Adrenal gland (tissue), 12 donors: ENCODE data around the gene SLC5A5. TPM values are rescaled to one million over a fixed set of nuclear protein-coding genes. Genes with fewer than 3 reads are reported as not detected.

Experiments used
- DNase-seq, 7 donors: peaks; one replicate each; pipeline ENCODE4 v3.0.0-alpha.2; 2019 to 2020
- H3K27ac ChIP-seq, 5 donors: fragments of 200-600 bp; sonication (generic) in 4 of 5; 1 replicate in 3 of 5; 2 replicates in 2 of 5; pipeline versions ENCODE4 v1.5.1 to v1.8.0; 2016 to 2020; ENCODE audit warnings: mild to moderate bottlenecking in 1 of 5
- H3K27me3 ChIP-seq: fragments of 200-600 bp; 2 replicates; pipeline ENCODE4 v1.8.0; 2021
- H3K36me3 ChIP-seq, 2 donors: fragments of 200-600 bp; replicated peaks in 1 of 2; 1 replicate in 1 of 2; 2 replicates in 1 of 2; pipeline versions ENCODE4 v1.5.1 to v1.8.0; 2018 to 2022
- H3K4me1 ChIP-seq, 2 donors: fragments of 200-600 bp; replicated peaks in 1 of 2; 1 replicate in 1 of 2; 2 replicates in 1 of 2; pipeline versions ENCODE4 v1.5.1 to v1.8.0; 2018 to 2021
- H3K4me3 ChIP-seq, 4 donors: fragments of 200-600 bp; sonication (generic) in 3 of 4; one replicate each; pipeline ENCODE4 v1.5.1; 2016 to 2018
- H3K9me3 ChIP-seq, 3 donors: fragments of 200-600 bp; sonication (generic) in 1 of 3; replicated peaks in 1 of 3; 1 replicate in 2 of 3; 2 replicates in 1 of 3; pipeline versions ENCODE4 v1.5.1 to v1.8.0; 2016 to 2021
- CTCF ChIP-seq, 6 experiments: fragments of 450-650 bp in 4 of 6; fragments of 200-600 bp in 2 of 6; sonication (generic) in 1 of 6; IDR thresholded peaks; 1 replicate in 5 of 6; 2 replicates in 1 of 6; pipeline versions ENCODE4 v1.5.1 to v1.8.0; 2016 to 2021; ENCODE audit warnings: antibody characterized with exemption in 6 of 6, mild to moderate bottlenecking in 2 of 6, moderate library complexity in 1 of 6
- POLR2A ChIP-seq, 2 donors: fragments of 450-650 bp; IDR thresholded peaks; one replicate each; pipeline ENCODE4 v1.6.1; 2017; ENCODE audit warnings: antibody characterized with exemption in 2 of 2, mild to moderate bottlenecking in 2 of 2, moderate library complexity in 1 of 2
- WGBS, 4 donors: extraction: QIAGEN DNeasy Blood & Tissue Kit in 2 of 4; methylation state at CpG; one replicate each; pipeline versions ENCODE4 v1.1.5 to v1.1.7; 2013 to 2017; 5-methylcytosine and 5-hydroxymethylcytosine counted together
- intact Hi-C, 2 donors: fragments of 100-400 bp; cut with DNase I; formaldehyde crosslinking; loops; one replicate each; pipeline versions ENCODE4 v1.14.1 to v1.15.0; 2022 to 2023
- polyA plus RNA-seq, 3 donors: library from polyadenylated mRNA; stranded (reverse); fragments of 200-250 nt in 2 of 3; fragments of 350-450 nt in 1 of 3; fragmentation: Illumina TruSeq in 1 of 3; extraction: RNeasy Lipid Tissue Mini Kit (QIAGEN cat#74804) in 1 of 3; gene quantifications; one replicate each; pipeline ENCODE4 v1.2.3, GENCODE V29; 2013 to 2014
- total RNA-seq, 9 donors: library from RNA; depleted of rRNA in 4 of 9; stranded (reverse); fragments of >200 nt in 4 of 9; fragments of 120-200 nt in 1 of 9; fragmentation: NEBNext Ultra II Directional in 1 of 9; extraction: Animal tissue kit (Norgen Biotek cat#: 25700) in 1 of 9; gene quantifications; one replicate each; pipeline versions ENCODE4 v1.1.0 to v1.2.4, GENCODE V29; 2013 to 2023
- donor health status: healthy with polysubstance abuse.
- donor health status: Bipolar disorder and iron deficiency.
- donor health status: DM: yes; HTN: yes; CAD: no.
- donor health status: DM: no; HTN: no; CAD: no.
- donor health status: DM: no; HTN: no; CAD: no.
- donor health status: DM: yes; HTN: yes; CAD: no.

The SLC5A5 gene
- total and polyA plus RNA-seq, 12 donors: 0.03 TPM; not detected in 11

GRCh38 chr19:17840019-17840418, 31.7 kb upstream of the SLC5A5 start:
- no peak overlapping the region for H3K27ac ChIP-seq
- no peak for DNase-seq
- peaks cover 0 to 8% of the 10 kb centered on the region in 2 donors for H3K36me3 ChIP-seq
- H3K9me3 ChIP-seq: no peaks in the 10 kb centered on the region
- no peak for TF ChIP-seq POLR2A (IDR thresholded peaks at IDR 0.05)
- no peak for TF ChIP-seq CTCF (IDR thresholded peaks at IDR 0.05)
- H3K4me1 ChIP-seq: peaks cover 0 to 4% of the 10 kb centered on the region in 2 donors
- H3K4me3 ChIP-seq: no peak overlapping the region
- 80 to 89% (median 85%) methylated on average over 6 of the region's 6 CpGs for WGBS, 4 donors
- H3K27me3 ChIP-seq: no peaks in the 10 kb centered on the region
- intact Hi-C loops: no loop called here

- peaks cover 0 to 8% of the 10 kb centered on the region in 2 donors for H3K36me3 ChIP-seq
- 30 to 51% (median 38%) methylated on average over 8 to 30 of the region's 30 CpGs for WGBS, 4 donors
- no peak for DNase-seq
- no peak overlapping the region for H3K4me3 ChIP-seq
- TF ChIP-seq POLR2A (IDR thresholded peaks at IDR 0.05) (no peak), CTCF (IDR thresholded peaks at IDR 0.05) (no peak)
- peaks cover 0 to 4% of the 10 kb centered on the region in 2 donors for H3K4me1 ChIP-seq
- no peaks in the 10 kb centered on the region for H3K27me3 ChIP-seq
- H3K9me3 ChIP-seq: no peaks in the 10 kb centered on the region
- intact Hi-C loops: no loop called here
- H3K27ac ChIP-seq: peak overlapping the region in 1 of 5 donors; percentile 69
Observed at GRCh38 chr19:17841371-17841809, 30.4 kb upstream of the SLC5A5 start.

- TF ChIP-seq POLR2A (IDR thresholded peaks at IDR 0.05) (no peak), CTCF (IDR thresholded peaks at IDR 0.05) (no peak)
- Histone ChIP-seq H3K27me3 (no peaks in the 10 kb centered on the region), H3K4me1 (peaks cover 0 to 4% of the 10 kb centered on the region in 2 donors), H3K4me3 (peak overlapping the region in 1 of 4 donors; percentile 9), H3K9me3 (no peaks in the 10 kb centered on the region), H3K36me3 (peaks cover 0 to 8% of the 10 kb centered on the region in 2 donors), H3K27ac (peak overlapping the region in 2 of 5 donors; percentile 50 to 69)
- WGBS, 4 donors: 26 to 46% (median 26%) methylated on average over 24 to 56 of the region's 56 CpGs
- intact Hi-C loops: no loop called here
- peak; percentile 64 to 83 (median 79) for DNase-seq
Observed at GRCh38 chr19:17841810-17842662, 29.7 kb upstream of the SLC5A5 start.

GRCh38 chr19:17842663-17843291, 29.0 kb upstream of the SLC5A5 start:
- TF ChIP-seq CTCF (IDR thresholded peaks at IDR 0.05) (no peak), POLR2A (IDR thresholded peaks at IDR 0.05) (no peak)
- intact Hi-C loops: no loop called here
- Histone ChIP-seq H3K27me3 (no peaks in the 10 kb centered on the region), H3K27ac (peak overlapping the region in 2 of 5 donors; percentile 27 to 50), H3K4me1 (peaks cover 0 to 4% of the 10 kb centered on the region in 2 donors), H3K36me3 (peaks cover 0 to 5% of the 10 kb centered on the region in 2 donors), H3K9me3 (no peaks in the 10 kb centered on the region), H3K4me3 (peak overlapping the region in 1 of 4 donors; percentile 9)
- DNase-seq: no peak
- WGBS, 4 donors: 46 to 63% (median 58%) methylated on average over 5 to 20 of the region's 20 CpGs
